Measurements from ENCODE around the gene NCOR1. TPM values are rescaled to one million over a fixed set of nuclear protein-coding genes. Genes with fewer than 3 reads are reported as not detected.

The NCOR1 gene
- total RNA-seq, 4 donors from 2014 or later, result 120 to 163 (median 134) TPM

- ATAC-seq (ENCODE audit: low FRiP score) (no peak), DNase-seq (ENCODE audit: low spot score) (no peak)
- TF ChIP-seq, protein P1, sequence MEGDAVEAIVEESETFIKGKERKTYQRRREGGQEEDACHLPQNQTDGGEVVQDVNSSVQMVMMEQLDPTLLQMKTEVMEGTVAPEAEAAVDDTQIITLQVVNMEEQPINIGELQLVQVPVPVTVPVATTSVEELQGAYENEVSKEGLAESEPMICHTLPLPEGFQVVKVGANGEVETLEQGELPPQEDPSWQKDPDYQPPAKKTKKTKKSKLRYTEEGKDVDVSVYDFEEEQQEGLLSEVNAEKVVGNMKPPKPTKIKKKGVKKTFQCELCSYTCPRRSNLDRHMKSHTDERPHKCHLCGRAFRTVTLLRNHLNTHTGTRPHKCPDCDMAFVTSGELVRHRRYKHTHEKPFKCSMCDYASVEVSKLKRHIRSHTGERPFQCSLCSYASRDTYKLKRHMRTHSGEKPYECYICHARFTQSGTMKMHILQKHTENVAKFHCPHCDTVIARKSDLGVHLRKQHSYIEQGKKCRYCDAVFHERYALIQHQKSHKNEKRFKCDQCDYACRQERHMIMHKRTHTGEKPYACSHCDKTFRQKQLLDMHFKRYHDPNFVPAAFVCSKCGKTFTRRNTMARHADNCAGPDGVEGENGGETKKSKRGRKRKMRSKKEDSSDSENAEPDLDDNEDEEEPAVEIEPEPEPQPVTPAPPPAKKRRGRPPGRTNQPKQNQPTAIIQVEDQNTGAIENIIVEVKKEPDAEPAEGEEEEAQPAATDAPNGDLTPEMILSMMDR (IDR thresholded peaks at IDR 0.05), result no peak
Observed at GRCh38 chr17:16141685-16142084, 73.6 kb downstream of the NCOR1 start.

DNA sequence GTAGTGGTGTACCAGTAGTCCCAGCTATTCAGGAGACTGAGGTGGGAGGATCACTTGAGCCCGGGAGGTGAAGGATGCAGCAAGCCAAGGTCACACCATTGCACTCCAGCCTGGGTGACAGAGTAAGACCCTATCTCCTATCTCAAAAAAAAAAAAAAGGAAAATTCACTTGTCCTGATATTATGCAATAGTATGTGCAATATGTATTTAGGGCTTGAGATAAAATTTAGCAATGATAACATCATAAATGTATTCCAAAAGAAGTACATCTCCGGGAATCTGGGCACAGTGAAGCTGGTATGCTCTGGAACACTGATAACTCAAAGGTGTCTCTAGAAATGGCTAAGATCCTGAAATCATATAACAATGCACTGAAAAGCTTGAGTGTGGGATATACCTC is 74.5 kb downstream of the NCOR1 start:
- no peak for DNase-seq (ENCODE audit: low spot score)
- TF ChIP-seq, protein P1 (IDR thresholded peaks at IDR 0.05), result no peak
- no peak for ATAC-seq (ENCODE audit: low FRiP score)

DNA sequence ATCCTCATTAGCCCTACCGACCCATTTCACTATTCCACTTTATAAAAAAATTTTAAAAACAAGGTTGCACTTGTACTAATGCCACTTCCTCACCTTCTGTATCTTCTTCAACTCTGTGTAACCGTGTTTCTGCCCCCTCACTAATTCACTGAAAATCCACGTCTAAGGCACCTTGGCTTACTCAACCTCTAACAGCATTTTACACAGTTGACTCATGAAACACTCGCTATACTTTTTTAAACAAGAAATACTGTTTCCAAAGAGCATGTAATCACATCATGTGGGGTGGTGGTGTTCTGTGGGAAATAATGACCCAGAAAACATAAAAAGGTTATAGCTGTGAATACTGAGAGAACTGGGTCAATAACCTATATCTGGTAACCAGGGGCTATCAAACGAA is 79.9 kb downstream of the NCOR1 start:
- TF ChIP-seq, protein P1 (IDR thresholded peaks at IDR 0.05), result no peak
- DNase-seq (ENCODE audit: low spot score), result no peak
- no peak for ATAC-seq (ENCODE audit: low FRiP score)

DNA sequence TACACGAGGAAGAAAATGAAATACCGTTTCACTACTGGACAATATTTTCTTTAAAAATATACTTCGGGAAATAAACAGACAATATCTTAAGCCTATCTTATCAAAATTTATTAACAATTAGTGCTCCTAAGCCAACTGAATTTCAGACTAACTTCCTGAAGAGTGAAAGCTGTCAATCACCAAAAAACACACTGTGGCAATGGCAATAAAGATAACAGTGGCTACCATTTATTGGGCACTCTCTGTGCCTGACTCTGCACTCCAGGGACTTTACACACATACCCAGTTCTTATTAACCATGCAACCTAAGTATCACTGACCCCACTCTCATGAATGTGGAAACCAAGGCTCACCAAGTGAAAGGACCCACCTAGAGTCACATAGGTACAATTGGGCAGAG is 83.7 kb downstream of the NCOR1 start:
- no peak for DNase-seq (ENCODE audit: low spot score)
- no peak for ATAC-seq (ENCODE audit: low FRiP score)
- TF ChIP-seq, protein P1 (IDR thresholded peaks at IDR 0.05), result no peak

GRCh38 chr17:16129441-16130205 is 85.7 kb downstream of the NCOR1 start:
- no peak for DNase-seq (ENCODE audit: low spot score)
- ATAC-seq (ENCODE audit: low FRiP score), result peak; percentile 51
- TF ChIP-seq, protein P1 (IDR thresholded peaks at IDR 0.05), result no peak

- ATAC-seq (ENCODE audit: low FRiP score) (no peak), DNase-seq (ENCODE audit: low spot score) (no peak)
- TF ChIP-seq, protein P1 (IDR thresholded peaks at IDR 0.05), result no peak
Observed at GRCh38 chr17:16123531-16123930, 91.8 kb downstream of the NCOR1 start.

Data from omental fat pad (tissue), 4 donors.